HepG2 (cell line): ENCODE measurements around the gene TNFRSF21. TPM values are rescaled to one million over a fixed set of nuclear protein-coding genes. Genes with fewer than 3 reads are reported as not detected.
A peak's percentile ranks its signal among the peaks of the same experiment; 100 is the strongest.

ENCODE experiments used
- CBX2 ChIP-seq, 2 experiments: fragments of 200-600 bp in 1 of 2; sonication (generic); formaldehyde crosslinking in 1 of 2; IDR thresholded peaks; 2 replicates each; pipeline versions ENCODE4 v1.7.0 to v1.8.1; 2018 to 2022; ENCODE audit warnings: low read depth in 2 of 2, low read length in 1 of 2, mild to moderate bottlenecking in 1 of 2, missing genetic modification reagents in 1 of 2
- FOSL1 ChIP-seq: sonication (generic); formaldehyde crosslinking; IDR thresholded peaks from 2 replicates; pipeline ENCODE4 v1.9.0; 2021; ENCODE audit warnings: missing genetic modification reagents, borderline replicate concordance
- GABPA ChIP-seq, 2 experiments: IDR thresholded peaks; 2 replicates each; pipeline ENCODE4 v1.6.1; 2011 to 2016; ENCODE audit warnings: low read depth in 2 of 2, low read length in 1 of 2, missing biosample characterization in 1 of 2, missing genetic modification characterization in 1 of 2
- IRF1 ChIP-seq: sonication (generic); formaldehyde crosslinking; IDR thresholded peaks from 2 replicates; pipeline ENCODE4 v1.4.0; 2020; ENCODE audit warnings: low read depth, mild to moderate bottlenecking, missing genetic modification reagents
- KAT7 ChIP-seq: IDR thresholded peaks from 2 replicates; pipeline ENCODE4 v1.6.1; 2018; ENCODE audit warnings: borderline replicate concordance, missing compliant biosample characterization
- PAX8 ChIP-seq: sonication (generic); formaldehyde crosslinking; IDR thresholded peaks from 2 replicates; pipeline ENCODE4 v1.8.0; 2022; ENCODE audit warnings: mild to moderate bottlenecking, missing genetic modification reagents, borderline replicate concordance
- PRMT3 ChIP-seq: sonication (generic); formaldehyde crosslinking; IDR thresholded peaks from 2 replicates; pipeline ENCODE4 v1.8.1; 2022; ENCODE audit warnings: low read depth, mild to moderate bottlenecking, moderate library complexity, missing genetic modification reagents, borderline replicate concordance
- RARG ChIP-seq: sonication (generic); formaldehyde crosslinking; IDR thresholded peaks from 2 replicates; pipeline ENCODE4 v1.4.0; 2020; ENCODE audit warnings: low read depth, mild to moderate bottlenecking, missing genetic modification reagents
- SCMH1 ChIP-seq: sonication (generic); formaldehyde crosslinking; IDR thresholded peaks from 2 replicates; pipeline ENCODE4 v1.9.0; 2021; ENCODE audit warnings: missing genetic modification reagents, mild to moderate bottlenecking, borderline replicate concordance
- SNAI1 ChIP-seq: sonication (generic); formaldehyde crosslinking; IDR thresholded peaks from 2 replicates; pipeline ENCODE4 v1.5.0; 2020; ENCODE audit warnings: mild to moderate bottlenecking, missing genetic modification reagents, borderline replicate concordance
- ZBTB7A ChIP-seq: sonication (generic); formaldehyde crosslinking; IDR thresholded peaks from 2 replicates; pipeline ENCODE4 v1.8.0; 2022; ENCODE audit warnings: mild to moderate bottlenecking, missing genetic modification reagents
- ZNF530 ChIP-seq: sonication (generic); formaldehyde crosslinking; IDR thresholded peaks from 2 replicates; pipeline ENCODE4 v1.5.0; 2020; ENCODE audit warnings: low read depth, mild to moderate bottlenecking, missing genetic modification reagents
- ZNF543 ChIP-seq: sonication (generic); formaldehyde crosslinking; IDR thresholded peaks from 2 replicates; pipeline ENCODE4 v1.4.0; 2020; ENCODE audit warnings: mild to moderate bottlenecking, missing genetic modification reagents
- ZNF570 ChIP-seq: sonication (generic); formaldehyde crosslinking; IDR thresholded peaks from 2 replicates; pipeline ENCODE4 v1.4.0; 2020; ENCODE audit warnings: mild to moderate bottlenecking, missing genetic modification reagents, borderline replicate concordance
- ZNF792 ChIP-seq: IDR thresholded peaks from 2 replicates; pipeline ENCODE4 v1.6.1; 2016
- polyA plus RNA-seq, 8 experiments: library from polyadenylated mRNA; depleted of rRNA in 3 of 8; stranded (reverse) in 7 of 8; unstranded in 1 of 8; fragments of >200 nt; fragmentation: Illumina TruSeq in 4 of 8; extraction: Trizol in 4 of 8; gene quantifications; 2 replicates each; pipeline versions ENCODE4 v1.2.1 to v1.2.3, GENCODE V29; 2011 to 2016; ENCODE audit warnings: low read depth in 4 of 8, missing spikeins in 1 of 8, mixed read lengths in 1 of 8; ENCODE audit not compliant: insufficient read depth in 1 of 8
- total RNA-seq, 5 experiments: library from RNA; depleted of rRNA; stranded (reverse); fragments of >200 nt; fragmentation: Illumina TruSeq; extraction: Trizol; gene quantifications; 2 replicates each; pipeline ENCODE4 v1.2.3, GENCODE V29; 2016; ENCODE audit warnings: low read depth in 1 of 5
- TF ChIP-seq, protein P1 (sequence below): sonication (generic); formaldehyde crosslinking; IDR thresholded peaks from 2 replicates; pipeline ENCODE4 v1.4.0; 2020; ENCODE audit warnings: missing genetic modification reagents
- TF ChIP-seq, protein P2 (sequence below): IDR thresholded peaks from 2 replicates; pipeline ENCODE4 v1.6.1; 2016; ENCODE audit warnings: missing compliant biosample characterization, missing genetic modification reagents, borderline replicate concordance
- TF ChIP-seq, protein P3 (sequence below): IDR thresholded peaks from 2 replicates; pipeline ENCODE4 v1.6.1; 2018; ENCODE audit warnings: missing genetic modification reagents

Gene TNFRSF21
- total and polyA plus RNA-seq, 2 of the 13 experiments (the other 11 are each of a cell fraction or from before 2014, with no cell fraction given) = 24.8 to 46.3 TPM

- TF ChIP-seq, protein P1, sequence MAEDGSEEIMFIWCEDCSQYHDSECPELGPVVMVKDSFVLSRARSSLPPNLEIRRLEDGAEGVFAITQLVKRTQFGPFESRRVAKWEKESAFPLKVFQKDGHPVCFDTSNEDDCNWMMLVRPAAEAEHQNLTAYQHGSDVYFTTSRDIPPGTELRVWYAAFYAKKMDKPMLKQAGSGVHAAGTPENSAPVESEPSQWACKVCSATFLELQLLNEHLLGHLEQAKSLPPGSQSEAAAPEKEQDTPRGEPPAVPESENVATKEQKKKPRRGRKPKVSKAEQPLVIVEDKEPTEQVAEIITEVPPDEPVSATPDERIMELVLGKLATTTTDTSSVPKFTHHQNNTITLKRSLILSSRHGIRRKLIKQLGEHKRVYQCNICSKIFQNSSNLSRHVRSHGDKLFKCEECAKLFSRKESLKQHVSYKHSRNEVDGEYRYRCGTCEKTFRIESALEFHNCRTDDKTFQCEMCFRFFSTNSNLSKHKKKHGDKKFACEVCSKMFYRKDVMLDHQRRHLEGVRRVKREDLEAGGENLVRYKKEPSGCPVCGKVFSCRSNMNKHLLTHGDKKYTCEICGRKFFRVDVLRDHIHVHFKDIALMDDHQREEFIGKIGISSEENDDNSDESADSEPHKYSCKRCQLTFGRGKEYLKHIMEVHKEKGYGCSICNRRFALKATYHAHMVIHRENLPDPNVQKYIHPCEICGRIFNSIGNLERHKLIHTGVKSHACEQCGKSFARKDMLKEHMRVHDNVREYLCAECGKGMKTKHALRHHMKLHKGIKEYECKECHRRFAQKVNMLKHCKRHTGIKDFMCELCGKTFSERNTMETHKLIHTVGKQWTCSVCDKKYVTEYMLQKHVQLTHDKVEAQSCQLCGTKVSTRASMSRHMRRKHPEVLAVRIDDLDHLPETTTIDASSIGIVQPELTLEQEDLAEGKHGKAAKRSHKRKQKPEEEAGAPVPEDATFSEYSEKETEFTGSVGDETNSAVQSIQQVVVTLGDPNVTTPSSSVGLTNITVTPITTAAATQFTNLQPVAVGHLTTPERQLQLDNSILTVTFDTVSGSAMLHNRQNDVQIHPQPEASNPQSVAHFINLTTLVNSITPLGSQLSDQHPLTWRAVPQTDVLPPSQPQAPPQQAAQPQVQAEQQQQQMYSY (CRISPR knock-in tag) = no peak
- TF ChIP-seq ZNF543 = 0 out of 2 replicates have a peak, but pooled peaks have one; percentile 10
- TF ChIP-seq CBX2 (IDR thresholded peaks at IDR 0.05; ENCODE audit: low read depth, low read length) = no peak
- TF ChIP-seq CBX2 (CRISPR knock-in tag; IDR thresholded peaks at IDR 0.05; ENCODE audit: low read depth) = peak; percentile 76; the same call in 1 of the 2 replicates
- no peak for TF ChIP-seq PRMT3 (CRISPR knock-in tag)
- TF ChIP-seq, protein P2, sequence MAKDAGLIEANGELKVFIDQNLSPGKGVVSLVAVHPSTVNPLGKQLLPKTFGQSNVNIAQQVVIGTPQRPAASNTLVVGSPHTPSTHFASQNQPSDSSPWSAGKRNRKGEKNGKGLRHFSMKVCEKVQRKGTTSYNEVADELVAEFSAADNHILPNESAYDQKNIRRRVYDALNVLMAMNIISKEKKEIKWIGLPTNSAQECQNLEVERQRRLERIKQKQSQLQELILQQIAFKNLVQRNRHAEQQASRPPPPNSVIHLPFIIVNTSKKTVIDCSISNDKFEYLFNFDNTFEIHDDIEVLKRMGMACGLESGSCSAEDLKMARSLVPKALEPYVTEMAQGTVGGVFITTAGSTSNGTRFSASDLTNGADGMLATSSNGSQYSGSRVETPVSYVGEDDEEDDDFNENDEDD (CRISPR knock-in tag) = no peak
- TF ChIP-seq PAX8 (CRISPR knock-in tag) = no peak
- no peak for TF ChIP-seq ZNF570 (CRISPR knock-in tag)
- TF ChIP-seq GABPA (IDR thresholded peaks at IDR 0.05; ENCODE audit: low read depth, low read length) = no peak
- TF ChIP-seq GABPA (CRISPR knock-in tag; IDR thresholded peaks at IDR 0.05; ENCODE audit: low read depth) = no peak
- no peak for TF ChIP-seq SNAI1 (CRISPR knock-in tag)
- TF ChIP-seq IRF1 = no peak
- TF ChIP-seq ZNF530 (CRISPR knock-in tag) = no peak
- TF ChIP-seq FOSL1 (CRISPR knock-in tag) = no peak
- no peak for TF ChIP-seq RARG (CRISPR knock-in tag)
- no peak; the same call in 1 of the 2 replicates for TF ChIP-seq ZNF792 (CRISPR knock-in tag)
- TF ChIP-seq, protein P3, sequence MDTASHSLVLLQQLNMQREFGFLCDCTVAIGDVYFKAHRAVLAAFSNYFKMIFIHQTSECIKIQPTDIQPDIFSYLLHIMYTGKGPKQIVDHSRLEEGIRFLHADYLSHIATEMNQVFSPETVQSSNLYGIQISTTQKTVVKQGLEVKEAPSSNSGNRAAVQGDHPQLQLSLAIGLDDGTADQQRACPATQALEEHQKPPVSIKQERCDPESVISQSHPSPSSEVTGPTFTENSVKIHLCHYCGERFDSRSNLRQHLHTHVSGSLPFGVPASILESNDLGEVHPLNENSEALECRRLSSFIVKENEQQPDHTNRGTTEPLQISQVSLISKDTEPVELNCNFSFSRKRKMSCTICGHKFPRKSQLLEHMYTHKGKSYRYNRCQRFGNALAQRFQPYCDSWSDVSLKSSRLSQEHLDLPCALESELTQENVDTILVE (CRISPR knock-in tag) = no peak
- TF ChIP-seq SCMH1 (CRISPR knock-in tag) = no peak
- no peak for TF ChIP-seq ZBTB7A (CRISPR knock-in tag)
- 0 out of 2 replicates have a peak, but pooled peaks have one; percentile 52 for TF ChIP-seq KAT7 (CRISPR knock-in tag)
Measured at GRCh38 chr6:47308552-47309290, 984 bp downstream of the TNFRSF21 start (continued).
